HG03442 (cell line): ENCODE results near the gene POMC.
"Not testable (repeated sequence)": the region's sequence is repeated elsewhere in the genome, so short reads cannot be mapped to it uniquely, and the experiment has no call there.

ENCODE experiments used
- ATAC-seq: cut with Tn5 transposase; IDR thresholded peaks from one replicate; pipeline ENCODE4 v1.9.1; 2021; ENCODE audit warnings: mild to moderate bottlenecking, moderate library complexity; ENCODE audit not compliant: unreplicated experiment

Gene POMC

DNA sequence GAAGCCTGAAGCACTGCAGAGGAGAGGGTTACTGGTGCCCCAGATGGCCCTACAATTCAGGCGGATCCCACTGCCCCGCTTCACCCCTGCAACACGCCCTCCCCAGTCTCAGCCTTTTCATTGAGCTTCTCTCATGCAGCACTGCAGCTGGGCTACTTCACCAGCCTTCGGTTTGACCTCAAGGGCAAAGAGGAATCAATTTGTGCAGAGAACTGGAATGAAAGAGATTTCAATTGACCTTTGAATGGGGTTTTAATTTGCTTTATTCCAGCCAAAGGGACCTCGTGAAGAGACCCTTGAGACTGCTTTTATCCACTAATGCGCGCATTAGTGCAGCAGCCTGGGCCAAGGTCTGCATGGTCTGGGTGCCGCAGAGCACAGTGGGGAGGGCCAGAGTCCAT, 8.8 kb upstream of the POMC start:
- no peak for ATAC-seq

DNA sequence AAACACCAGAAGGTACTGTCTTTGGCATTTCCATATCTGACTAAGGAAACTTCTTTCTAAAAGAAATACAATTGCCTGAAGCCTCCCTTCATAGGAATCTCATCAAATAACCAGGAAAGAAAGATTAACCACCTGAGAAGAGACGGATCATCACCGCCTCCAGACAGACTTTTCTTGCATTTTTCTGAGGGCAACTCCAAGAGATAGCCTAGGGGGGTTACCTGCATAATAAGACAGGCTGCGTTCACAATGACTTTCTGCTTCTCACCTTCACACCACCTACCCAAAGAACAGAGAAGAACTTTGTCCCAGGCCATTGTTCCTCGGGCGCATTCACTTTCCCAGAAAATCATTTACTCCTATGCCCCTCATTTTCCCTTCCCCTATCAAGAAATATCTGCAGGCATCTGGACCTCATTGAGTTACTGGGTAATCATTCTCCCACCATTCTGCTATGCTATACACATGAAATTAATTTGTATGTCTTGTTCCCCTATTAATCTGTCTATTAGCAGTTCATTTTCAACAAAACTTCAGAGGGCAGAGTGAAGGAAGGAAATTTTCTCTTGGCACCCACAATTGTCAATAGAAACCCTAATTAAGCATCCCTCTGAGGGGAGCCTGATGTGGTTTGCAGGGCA, 8.3 kb upstream of the POMC start:
- ATAC-seq: no peak

GRCh38 chr2:25176138-25176537, 7.8 kb upstream of the POMC start:
- no peak for ATAC-seq

DNA sequence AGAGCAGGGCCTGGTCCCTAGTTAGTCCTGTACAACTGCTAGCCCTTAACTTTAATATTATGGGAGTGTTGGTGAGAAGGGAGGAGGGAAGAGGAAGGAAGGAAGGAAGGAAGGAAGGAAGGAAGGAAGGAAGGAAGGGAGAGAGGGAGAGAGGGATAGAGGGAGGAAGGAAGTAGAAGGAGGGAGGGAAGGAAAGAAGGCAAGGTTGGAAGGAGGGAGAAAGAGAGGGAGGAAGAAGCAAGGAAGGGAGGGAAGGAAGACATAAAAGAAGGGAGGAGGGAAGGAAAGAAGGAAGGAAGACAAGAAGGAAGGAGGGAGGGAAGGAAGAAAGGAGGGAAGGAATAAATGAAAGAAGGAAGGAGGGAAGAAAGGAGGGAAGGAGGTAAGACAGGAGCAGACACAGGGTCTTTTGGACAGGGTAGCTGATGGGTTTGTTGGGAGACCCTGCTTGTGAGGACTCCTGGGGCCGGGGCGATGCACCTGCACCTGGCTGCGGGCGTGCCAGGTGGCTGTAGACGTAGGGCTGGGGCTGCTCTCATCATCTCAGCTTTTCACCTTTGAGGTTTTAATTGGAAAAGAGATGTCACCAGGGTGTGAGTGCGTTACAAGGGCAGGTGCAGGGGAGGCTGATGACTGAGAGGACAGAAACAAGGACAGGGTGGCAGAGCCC, 5.9 kb upstream of the POMC start:
- no peak for ATAC-seq

- ATAC-seq: no peak
These were observed 5.3 kb upstream of the POMC start for GRCh38 chr2:25173719-25174118.

DNA sequence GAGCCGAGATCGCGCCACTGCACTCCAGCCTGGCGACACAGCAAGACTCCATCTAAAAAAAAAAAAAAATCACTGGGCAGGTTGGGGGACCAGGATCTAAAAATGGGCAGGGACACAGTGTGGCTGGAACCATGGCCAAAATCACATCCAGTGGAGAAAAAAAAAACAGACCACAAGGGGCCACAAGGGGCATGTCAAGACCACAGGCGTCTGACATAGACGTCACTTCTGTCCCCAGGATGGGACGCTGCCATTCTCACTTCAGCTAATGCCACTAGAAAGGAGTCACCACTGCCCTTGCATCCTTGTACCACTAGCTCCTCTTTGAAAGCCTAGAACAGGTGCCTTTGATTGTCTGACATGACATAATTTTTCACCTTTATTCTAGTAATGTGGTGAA, 2.5 kb upstream of the POMC start:
- ATAC-seq: no peak

- ATAC-seq: no peak
These were observed 692 bp upstream of the POMC start for GRCh38 chr2:25169073-25169470.

DNA sequence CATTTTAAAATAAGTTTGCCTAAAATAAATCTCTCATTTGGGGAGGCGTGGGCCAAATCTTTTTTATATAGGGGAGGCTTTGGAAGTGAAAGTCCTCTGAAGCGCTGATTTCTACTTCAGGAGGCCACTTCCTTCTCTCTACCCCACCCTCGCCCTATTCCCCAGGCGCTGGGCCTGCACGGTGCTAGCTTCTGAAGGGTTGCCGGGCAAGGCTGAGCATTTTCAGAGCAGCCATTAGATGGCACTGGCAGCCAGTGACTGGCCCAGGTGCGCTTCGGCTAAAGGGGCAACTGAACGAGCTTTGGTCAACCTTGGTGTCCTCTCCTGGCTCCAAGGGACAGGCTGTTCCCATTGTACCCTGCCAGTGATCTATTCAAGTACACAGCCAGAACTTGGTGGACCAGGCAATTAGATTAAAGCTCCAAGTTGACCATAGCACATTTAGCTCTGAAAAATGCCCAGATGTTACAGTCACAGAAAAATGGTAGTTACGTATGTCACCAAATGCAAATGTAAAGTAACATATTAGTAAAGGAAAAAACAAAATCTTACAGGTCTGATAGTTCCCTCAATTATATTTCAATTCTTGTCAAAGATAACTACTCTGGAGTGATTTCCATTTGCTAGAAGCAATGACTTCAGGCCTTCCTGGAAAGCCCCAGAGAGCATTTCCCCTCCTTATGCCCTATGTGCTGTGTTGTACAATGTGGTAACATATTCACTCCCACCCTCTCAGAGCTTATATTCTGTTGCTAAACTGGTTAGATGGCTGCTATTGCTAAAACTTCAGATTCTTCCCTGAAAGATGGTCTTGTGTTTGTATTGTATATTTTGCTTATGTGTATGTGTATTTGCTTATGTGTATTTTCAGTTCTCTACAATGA, 2.1 kb downstream of the POMC start:
- ATAC-seq: peak; percentile 63

- ATAC-seq: no peak
These were observed 3.8 kb downstream of the POMC start for GRCh38 chr2:25164561-25164960.

DNA sequence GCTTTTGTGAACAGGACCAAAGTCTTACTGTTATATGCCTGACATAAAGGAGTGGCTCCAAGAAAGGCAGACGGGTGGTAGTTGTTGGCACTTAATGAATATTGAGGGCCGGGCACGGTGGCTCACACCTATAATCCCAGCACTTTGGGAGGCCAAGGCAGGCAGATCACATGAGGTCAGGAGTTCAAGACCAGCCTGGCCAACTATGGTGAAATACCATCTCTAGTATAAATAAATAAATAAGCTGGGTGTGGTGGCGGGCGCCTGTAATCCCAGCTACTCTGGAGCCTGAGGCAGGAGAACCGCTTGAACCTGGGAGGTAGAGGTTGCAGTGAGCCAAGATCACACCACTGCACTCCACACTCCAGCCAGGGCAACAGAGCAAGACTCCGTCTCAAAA, 6.3 kb downstream of the POMC start:
- ATAC-seq: not testable (repeated sequence)

GRCh38 chr2:25161055-25161781, 7.2 kb downstream of the POMC start:
- ATAC-seq: peak; percentile 46

- no peak for ATAC-seq
These were observed 8.0 kb downstream of the POMC start for GRCh38 chr2:25160376-25160775.

DNA sequence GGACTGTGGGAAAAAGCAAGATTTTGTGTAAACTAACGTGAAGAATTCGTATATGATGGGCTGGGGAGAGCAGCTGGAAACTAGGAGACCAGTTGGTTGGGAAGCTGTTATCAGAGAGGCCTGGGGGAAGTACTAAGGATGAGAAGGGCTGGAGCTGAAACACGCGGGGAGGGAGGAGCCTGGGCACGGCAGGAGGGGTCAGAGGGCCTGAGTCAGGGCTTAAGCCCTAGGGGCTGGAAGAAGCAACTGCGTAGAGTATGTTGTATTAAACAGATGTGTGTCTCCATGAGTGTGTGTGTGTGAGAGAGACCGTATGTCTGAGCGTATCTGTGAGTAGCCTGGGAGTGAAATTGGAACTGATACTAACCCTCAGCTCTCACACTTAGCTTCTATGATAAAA, 8.4 kb downstream of the POMC start:
- no peak for ATAC-seq

- no peak for ATAC-seq
These were observed 10.1 kb downstream of the POMC start for GRCh38 chr2:25158096-25158852.

- ATAC-seq: no peak
These were observed 13.0 kb downstream of the POMC start for GRCh38 chr2:25155401-25155800.

DNA sequence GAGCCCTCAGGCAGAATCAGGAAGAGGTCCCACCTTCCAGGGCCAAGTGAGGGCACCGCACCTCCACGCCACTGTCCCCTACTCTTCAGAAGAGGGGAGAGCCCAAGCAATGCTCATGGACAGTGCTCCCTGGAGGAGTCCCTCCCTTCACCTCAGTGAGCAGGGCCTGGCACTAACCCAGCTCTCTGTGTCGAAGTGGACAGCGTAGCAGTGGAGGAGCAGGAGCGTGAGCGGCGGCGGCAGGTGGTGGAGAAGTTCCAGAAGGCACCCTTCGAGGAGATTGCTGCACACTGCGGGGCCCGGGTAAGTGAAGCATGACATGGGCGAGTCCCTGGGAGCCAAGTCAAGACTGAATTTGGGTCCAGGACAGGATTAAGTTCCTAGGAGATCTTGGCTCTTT, 16.7 kb downstream of the POMC start:
- no peak for ATAC-seq

DNA sequence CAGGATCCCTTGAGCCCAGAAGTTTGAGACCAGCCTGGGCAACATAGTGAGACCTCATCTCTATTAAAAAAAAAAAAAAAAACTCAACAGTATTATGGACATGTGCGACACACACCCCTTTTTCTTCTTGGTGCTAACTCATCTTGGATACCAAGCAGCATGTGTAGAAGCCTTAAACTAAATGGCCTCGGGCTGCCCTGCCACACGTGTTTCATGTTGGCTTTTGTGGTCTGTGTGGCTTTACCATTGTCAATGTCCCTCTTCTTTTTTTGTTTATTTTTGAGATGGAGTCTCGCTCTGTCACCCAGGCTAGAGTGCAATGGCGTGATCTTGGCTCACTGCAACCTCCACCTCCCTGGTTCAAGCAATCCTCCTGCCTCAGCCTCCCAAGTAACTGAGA, 17.4 kb downstream of the POMC start:
- ATAC-seq: not testable (repeated sequence)

GRCh38 chr2:25149646-25150045, 18.7 kb downstream of the POMC start:
- no peak for ATAC-seq

DNA sequence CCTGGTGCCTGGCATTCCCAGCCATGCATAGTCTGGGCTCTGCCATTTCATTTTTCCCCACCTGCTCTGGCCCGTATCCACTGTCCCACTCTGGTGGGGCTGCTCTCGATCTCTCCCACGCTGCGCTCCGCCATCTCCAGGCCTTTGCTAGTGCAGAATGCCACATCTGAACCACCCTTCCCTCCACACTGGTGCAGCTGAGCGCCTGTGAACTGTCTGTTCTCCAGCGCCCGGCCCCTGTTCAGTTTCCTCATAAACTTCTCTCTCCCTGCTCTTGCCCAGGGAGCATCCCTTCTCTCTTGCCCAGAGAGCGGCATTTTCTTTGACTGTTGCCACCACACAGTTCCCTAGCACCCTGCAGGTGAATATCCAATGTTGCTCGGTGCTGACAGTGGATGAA, 21.5 kb downstream of the POMC start:
- no peak for ATAC-seq

DNA sequence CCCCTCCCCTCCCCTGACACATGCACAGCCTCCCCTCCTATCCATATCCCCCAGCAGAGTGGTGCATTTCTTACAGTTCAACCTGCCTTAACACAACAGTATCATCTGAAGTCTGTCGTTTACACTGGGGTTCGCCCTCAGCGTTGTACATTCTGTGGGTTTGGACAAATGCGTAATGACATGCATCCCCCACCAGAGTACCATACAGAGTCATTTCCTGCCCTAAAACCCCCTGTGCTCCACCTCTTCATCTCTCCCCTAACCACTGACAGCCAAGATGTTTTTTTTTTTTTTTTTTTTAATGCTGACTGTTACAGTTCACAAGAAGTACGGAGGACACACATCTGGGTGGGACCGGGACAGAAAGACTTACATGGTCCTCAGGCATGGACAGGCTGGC, 22.6 kb downstream of the POMC start:
- ATAC-seq: no peak

DNA sequence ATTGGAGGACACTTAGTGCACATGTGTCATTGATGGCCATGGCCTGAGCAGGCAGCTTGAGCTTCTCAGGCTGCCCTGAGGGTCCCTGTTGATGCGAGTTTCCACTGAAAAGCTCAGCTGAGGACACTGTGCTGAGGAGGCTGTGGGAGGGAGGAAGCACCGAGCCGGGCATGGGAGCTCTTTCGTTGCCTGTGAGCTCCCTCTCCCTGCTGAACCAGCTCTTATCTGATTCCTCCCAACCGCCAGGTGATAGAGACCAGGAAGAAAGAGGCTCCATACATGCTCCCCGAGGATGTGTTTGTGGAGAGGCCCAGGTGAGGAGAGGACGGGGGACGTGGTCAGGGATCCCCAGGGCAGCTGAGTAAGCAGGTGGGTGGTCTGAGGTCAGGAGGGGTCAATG, 27.3 kb downstream of the POMC start:
- no peak for ATAC-seq
